Right lobe of liver (tissue), 4 donors: Measurements from ENCODE around the gene S100P.

Experiments used
- CTCF ChIP-seq, 4 donors: fragments of 200-600 bp in 3 of 4; fragments of 450-650 bp in 1 of 4; IDR thresholded peaks; one replicate each; pipeline versions ENCODE4 v1.5.1 to v1.8.0; 2016 to 2022; ENCODE audit warnings: antibody characterized with exemption in 4 of 4, mild to moderate bottlenecking in 2 of 4
- POLR2A ChIP-seq: fragments of 450-650 bp; IDR thresholded peaks from one replicate; pipeline ENCODE4 v1.6.1; 2017; ENCODE audit warnings: antibody characterized with exemption, mild to moderate bottlenecking
- donor health status: DM: no; HTN: no; CAD: no.
- donor health status: DM: no; HTN: no; CAD: no.
- donor health status: DM: no; HTN: yes; CAD: no.

DNA sequence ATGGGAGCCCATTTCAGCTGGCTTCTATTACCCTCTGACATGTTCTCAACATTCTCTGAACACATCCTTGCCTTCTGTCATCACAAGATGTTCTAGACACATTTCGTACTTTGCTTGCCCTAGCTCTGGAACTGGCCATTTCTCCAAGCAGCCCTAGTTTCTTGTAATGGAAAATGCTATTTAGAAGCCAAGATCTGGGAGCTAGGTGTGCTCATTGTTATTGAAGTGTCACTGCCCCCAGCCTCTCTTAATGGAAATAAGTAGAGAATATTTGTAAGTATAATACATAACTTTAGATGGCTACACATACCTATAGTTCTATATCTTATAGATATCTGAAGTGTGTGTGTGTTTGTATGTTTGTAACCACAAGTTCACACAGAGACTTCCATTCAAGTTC, 9.1 kb downstream of the S100P start:
- TF ChIP-seq CTCF (IDR thresholded peaks at IDR 0.05) (no peak), POLR2A (no peak)
